ENCODE measurements around the gene NCF2. TPM values are rescaled to one million over a fixed set of nuclear protein-coding genes. Genes with fewer than 3 reads are reported as not detected.

Gene NCF2
- total RNA-seq, 1 experiment from 2014 or later, result 0.10 TPM

DNA sequence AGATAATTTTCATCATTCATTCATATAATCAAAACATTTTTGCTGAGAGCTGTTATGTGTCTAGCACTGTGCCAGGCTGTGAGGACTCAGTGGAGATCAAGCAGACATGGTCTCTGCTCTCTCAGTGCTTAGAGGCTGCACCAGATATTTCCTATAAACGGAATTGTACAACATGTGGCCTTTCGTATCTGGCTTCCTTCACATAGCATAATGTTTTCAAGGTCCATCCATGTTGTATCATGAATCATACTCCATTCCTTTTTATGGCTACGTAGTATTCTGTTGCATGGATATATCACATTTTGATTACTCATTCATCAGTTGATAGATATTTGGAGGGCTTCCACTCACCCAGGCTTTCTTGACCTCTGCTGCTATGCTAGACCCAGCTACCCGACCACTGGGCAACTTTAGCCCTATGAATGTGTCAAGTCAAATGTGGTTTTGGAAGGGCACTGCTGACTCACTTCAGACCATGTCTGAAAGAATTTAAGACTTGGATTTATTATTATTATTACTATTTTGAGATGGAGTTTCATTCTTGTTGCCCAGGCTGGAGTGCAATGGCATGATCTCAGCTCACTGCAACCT, 18.5 kb downstream of the NCF2 start:
- no TSS peak for BruUV-seq (replicated peaks)
- Histone ChIP-seq H3K4me1 (ENCODE audit: control insufficient read depth, insufficient read depth, low read length) (no peaks in the 10 kb centered on the region), H3K36me3 (ENCODE audit: control insufficient read depth, insufficient read depth, low read length) (no peaks in the 10 kb centered on the region), H3K27ac (ENCODE audit: low read length) (no peak overlapping the region), H3K9me3 (ENCODE audit: control insufficient read depth, insufficient read depth, low read depth, low read length) (no peaks in the 10 kb centered on the region), H3K27me3 (ENCODE audit: control insufficient read depth, insufficient read depth, low read length) (no peaks in the 10 kb centered on the region), H3K4me3 (ENCODE audit: low read depth in 2 of 2, low read length in 2 of 2) (no peak overlapping the region)
- TF ChIP-seq REST (IDR thresholded peaks at IDR 0.05; ENCODE audit: insufficient read depth in 1 of 2, low read depth in 2 of 2, low read length in 1 of 2) (no peak), POLR2AphosphoS5 (IDR thresholded peaks at IDR 0.05; ENCODE audit: low read depth, low read length) (no peak), SIN3A (IDR thresholded peaks at IDR 0.05; ENCODE audit: borderline replicate concordance, insufficient read depth, low read depth, low read length) (no peak), TCF7L2 (IDR thresholded peaks at IDR 0.05; ENCODE audit: low read depth, low read length) (no peak)
- TF ChIP-seq, protein P1, sequence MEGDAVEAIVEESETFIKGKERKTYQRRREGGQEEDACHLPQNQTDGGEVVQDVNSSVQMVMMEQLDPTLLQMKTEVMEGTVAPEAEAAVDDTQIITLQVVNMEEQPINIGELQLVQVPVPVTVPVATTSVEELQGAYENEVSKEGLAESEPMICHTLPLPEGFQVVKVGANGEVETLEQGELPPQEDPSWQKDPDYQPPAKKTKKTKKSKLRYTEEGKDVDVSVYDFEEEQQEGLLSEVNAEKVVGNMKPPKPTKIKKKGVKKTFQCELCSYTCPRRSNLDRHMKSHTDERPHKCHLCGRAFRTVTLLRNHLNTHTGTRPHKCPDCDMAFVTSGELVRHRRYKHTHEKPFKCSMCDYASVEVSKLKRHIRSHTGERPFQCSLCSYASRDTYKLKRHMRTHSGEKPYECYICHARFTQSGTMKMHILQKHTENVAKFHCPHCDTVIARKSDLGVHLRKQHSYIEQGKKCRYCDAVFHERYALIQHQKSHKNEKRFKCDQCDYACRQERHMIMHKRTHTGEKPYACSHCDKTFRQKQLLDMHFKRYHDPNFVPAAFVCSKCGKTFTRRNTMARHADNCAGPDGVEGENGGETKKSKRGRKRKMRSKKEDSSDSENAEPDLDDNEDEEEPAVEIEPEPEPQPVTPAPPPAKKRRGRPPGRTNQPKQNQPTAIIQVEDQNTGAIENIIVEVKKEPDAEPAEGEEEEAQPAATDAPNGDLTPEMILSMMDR (IDR thresholded peaks at IDR 0.05), result no peak
- intact Hi-C loops (cut with micrococcal nuclease; ENCODE audit: unreplicated experiment) (no loop called here), in situ Hi-C loops (cut with HindIII; ENCODE audit: low pct_unique_long_range_greater_than_20kb, low sequenced_read_pairs) (no loop called here)
- ChIA-PET CTCF (interaction anchor here (0.5 kb wide), 1 partner anchor 9 kb away, joined by 4 read pairs; no protein-coding TSS in a partner anchor), POLR2A (no interaction called here)
- DNase-seq (ENCODE audit: low read depth, low spot score), result no peak
- no peak for ATAC-seq

DNA sequence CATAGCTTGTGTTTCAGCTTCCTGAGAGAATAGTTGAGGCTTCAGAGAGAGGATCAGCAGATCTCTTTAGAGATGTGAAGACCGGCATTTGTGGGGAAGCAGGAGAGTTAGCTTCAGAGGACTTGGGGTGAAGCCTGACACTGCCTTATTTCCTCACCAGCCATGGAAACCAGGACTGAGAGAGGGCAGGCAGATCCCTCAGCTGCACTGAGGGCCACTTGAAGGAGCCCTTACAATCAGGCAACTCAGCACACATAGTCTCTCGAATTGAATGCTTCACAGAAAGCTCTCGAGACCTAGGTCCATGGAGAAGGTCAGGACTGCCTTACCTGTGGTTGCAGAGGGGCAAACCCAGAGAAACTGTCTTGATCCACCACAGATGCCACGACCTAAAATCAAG, 19.8 kb downstream of the NCF2 start:
- no peaks in the 10 kb centered on the region for H3K4me1 ChIP-seq (ENCODE audit: control insufficient read depth, insufficient read depth, low read length)
- H3K9me3 ChIP-seq (ENCODE audit: control insufficient read depth, insufficient read depth, low read depth, low read length), result no peaks in the 10 kb centered on the region
- POLR2A ChIA-PET, result no interaction called here
- CTCF ChIA-PET, result no interaction called here
- intact Hi-C loops (cut with micrococcal nuclease; ENCODE audit: unreplicated experiment), result no loop called here
- ATAC-seq (no peak), DNase-seq (ENCODE audit: low read depth, low spot score) (no peak)
- TF ChIP-seq, protein P1 (IDR thresholded peaks at IDR 0.05), result no peak
- TF ChIP-seq SIN3A (IDR thresholded peaks at IDR 0.05; ENCODE audit: borderline replicate concordance, insufficient read depth, low read depth, low read length), result no peak
- no peak overlapping the region for H3K27ac ChIP-seq (ENCODE audit: low read length)
- no peak overlapping the region for H3K4me3 ChIP-seq (ENCODE audit: low read depth in 2 of 2, low read length in 2 of 2)
- no peaks in the 10 kb centered on the region for H3K36me3 ChIP-seq (ENCODE audit: control insufficient read depth, insufficient read depth, low read length)
- no peaks in the 10 kb centered on the region for H3K27me3 ChIP-seq (ENCODE audit: control insufficient read depth, insufficient read depth, low read length)
- no TSS peak for BruUV-seq (replicated peaks)
- in situ Hi-C loops (cut with HindIII; ENCODE audit: low pct_unique_long_range_greater_than_20kb, low sequenced_read_pairs), result no loop called here

All from Panc1 (cell line).